Liver (tissue), 9 donors: ENCODE measurements around the gene TLN1. TPM values are rescaled to one million over a fixed set of nuclear protein-coding genes. Genes with fewer than 3 reads are reported as not detected.

Experiments used
- DNase-seq: peaks from one replicate; pipeline ENCODE4 v3.0.0-alpha.2; 2017; ENCODE audit warnings: low spot score
- H3K27ac ChIP-seq, 2 donors: one replicate each; pipeline ENCODE4 v1.7.0; 2013; ENCODE audit warnings: inconsistent platforms in 2 of 2, low read length in 2 of 2, control low read depth in 1 of 2, low read depth in 1 of 2, mild to moderate bottlenecking in 1 of 2
- H3K27me3 ChIP-seq, 4 donors: one replicate each; pipeline versions ENCODE4 v1.6.1 to v1.7.0; 2013; ENCODE audit warnings: low read length in 3 of 4, inconsistent platforms in 1 of 4, mild to moderate bottlenecking in 1 of 4, moderate library complexity in 1 of 4; ENCODE audit not compliant: control insufficient read depth in 4 of 4, insufficient read depth in 4 of 4
- H3K36me3 ChIP-seq, 4 donors: one replicate each; pipeline versions ENCODE4 v1.6.1 to v1.7.0; 2013; ENCODE audit warnings: low read length in 3 of 4, mild to moderate bottlenecking in 3 of 4, low read depth in 1 of 4, moderate library complexity in 1 of 4; ENCODE audit not compliant: control insufficient read depth in 4 of 4, insufficient read depth in 3 of 4
- H3K4me1 ChIP-seq, 4 donors: one replicate each; pipeline versions ENCODE4 v1.6.1 to v1.7.0; 2013; ENCODE audit warnings: low read length in 3 of 4, mild to moderate bottlenecking in 3 of 4, moderate library complexity in 1 of 4; ENCODE audit not compliant: control insufficient read depth in 4 of 4, insufficient read depth in 4 of 4
- H3K4me3 ChIP-seq, 3 donors: one replicate each; pipeline versions ENCODE4 v1.6.1 to v1.7.0; 2013; ENCODE audit warnings: low read length in 3 of 3, control low read depth in 1 of 3, low read depth in 1 of 3, mild to moderate bottlenecking in 1 of 3
- H3K9ac ChIP-seq, 2 donors: one replicate each; pipeline ENCODE4 v1.7.0; 2013; ENCODE audit warnings: low read length in 2 of 2, mild to moderate bottlenecking in 2 of 2, moderate library complexity in 2 of 2, control low read depth in 1 of 2, low read depth in 1 of 2
- H3K9me3 ChIP-seq, 4 donors: one replicate each; pipeline versions ENCODE4 v1.6.1 to v1.7.0; 2013; ENCODE audit warnings: low read length in 3 of 4; ENCODE audit not compliant: control insufficient read depth in 4 of 4
- ATF3 ChIP-seq: IDR thresholded peaks from 2 replicates; pipeline ENCODE4 v1.6.1; 2016; ENCODE audit warnings: antibody characterized with exemption
- CTCF ChIP-seq: fragments of 150-350 bp; IDR thresholded peaks from 2 replicates; pipeline ENCODE4 v1.5.1; 2017; ENCODE audit warnings: improper control_type of control experiment, low read depth, low read length; ENCODE audit not compliant: missing input control
- EGR1 ChIP-seq, 2 donors: IDR thresholded peaks; 2 replicates each; pipeline ENCODE4 v1.6.1; 2016 to 2018; ENCODE audit warnings: antibody characterized with exemption in 2 of 2, low read depth in 2 of 2
- FOXA1 ChIP-seq: IDR thresholded peaks from 2 replicates; pipeline ENCODE4 v1.6.1; 2016; ENCODE audit warnings: antibody characterized with exemption
- GABPA ChIP-seq, 2 donors: IDR thresholded peaks in 1 of 2; conservative IDR thresholded peaks in 1 of 2; 2 replicates each; pipeline ENCODE4 v1.6.1; 2016; ENCODE audit warnings: antibody characterized with exemption in 2 of 2, mild to moderate bottlenecking in 1 of 2, moderate library complexity in 1 of 2
- HNF4A ChIP-seq, 2 donors: conservative IDR thresholded peaks; 2 replicates each; pipeline ENCODE4 v1.6.1; 2016; ENCODE audit warnings: antibody characterized with exemption in 2 of 2, mild to moderate bottlenecking in 2 of 2
- HNF4G ChIP-seq: IDR thresholded peaks from 2 replicates; pipeline ENCODE4 v1.6.1; 2016; ENCODE audit warnings: antibody characterized with exemption
- JUND ChIP-seq, 2 donors: IDR thresholded peaks; 2 replicates each; pipeline ENCODE4 v1.6.1; 2016; ENCODE audit warnings: antibody characterized with exemption in 2 of 2
- MAX ChIP-seq: IDR thresholded peaks from 2 replicates; pipeline ENCODE4 v1.6.1; 2016; ENCODE audit warnings: antibody characterized with exemption
- NR2F2 ChIP-seq: IDR thresholded peaks from 2 replicates; pipeline ENCODE4 v1.6.1; 2016; ENCODE audit warnings: antibody characterized with exemption
- REST ChIP-seq: IDR thresholded peaks from 2 replicates; pipeline ENCODE4 v1.6.1; 2016; ENCODE audit warnings: antibody characterized with exemption, mild to moderate bottlenecking
- RXRA ChIP-seq, 2 donors: IDR thresholded peaks; 2 replicates each; pipeline ENCODE4 v1.6.1; 2017 to 2018; ENCODE audit warnings: antibody characterized with exemption in 2 of 2, mild to moderate bottlenecking in 1 of 2
- YY1 ChIP-seq: IDR thresholded peaks from 2 replicates; pipeline ENCODE4 v1.6.1; 2016; ENCODE audit warnings: antibody characterized with exemption, mild to moderate bottlenecking
- ZBTB33 ChIP-seq: IDR thresholded peaks from 2 replicates; pipeline ENCODE4 v1.6.1; 2016; ENCODE audit warnings: antibody characterized with exemption
- WGBS: extraction: QIAGEN DNeasy Blood & Tissue Kit; methylation state at CpG from one replicate; pipeline ENCODE4 v1.1.7; 2013; 5-methylcytosine and 5-hydroxymethylcytosine counted together
- polyA plus RNA-seq, 2 donors: library from polyadenylated mRNA; stranded (reverse) in 1 of 2; unstranded in 1 of 2; fragments of 200-250 nt in 1 of 2; fragments of >200 nt in 1 of 2; fragmentation: Nextera tagmentation in 1 of 2; extraction: Ambion mirVana in 1 of 2; gene quantifications; one replicate each; pipeline versions ENCODE4 v1.2.1 to v1.2.3, GENCODE V29; 2013 to 2015
- total RNA-seq, 2 donors: library from RNA; depleted of rRNA; stranded (reverse); fragments of >200 nt; gene quantifications; one replicate each; pipeline ENCODE4 v1.2.3, GENCODE V29; 2014
- donor health status: healthy.
- donor health status: healthy.
- donor health status: healthy.
- donor health status: healthy.
- donor health status: healthy.

The TLN1 gene
- total and polyA plus RNA-seq, 4 donors: 24.5 to 184 (median 125) TPM

- Histone ChIP-seq H3K27me3 (no peaks in the 10 kb centered on the region), H3K27ac (peak overlapping the region; percentile 77 to 81), H3K9me3 (no peaks in the 10 kb centered on the region), H3K4me1 (peaks cover 0 to 10% (median 5%) of the 10 kb centered on the region in 4 donors), H3K36me3 (peaks cover 0 to 4% (median 2%) of the 10 kb centered on the region in 4 donors), H3K9ac (peak overlapping the region in 1 of 2 donors; percentile 47), H3K4me3 (peak overlapping the region in 2 of 3 donors; percentile 77 to 85)
- WGBS: 51% methylated on average over 10 of the region's 10 CpGs
- TF ChIP-seq REST (no peak), JUND (IDR thresholded peaks at IDR 0.05) (no peak), ZBTB33 (no peak), MAX (no peak), HNF4A (conservative IDR thresholded peaks at IDR 0.05) (no peak), YY1 (no peak), GABPA (IDR thresholded peaks at IDR 0.05 in 1 of 2, conservative IDR thresholded peaks at IDR 0.05 in 1 of 2) (no peak), FOXA1 (no peak), CTCF (no peak), EGR1 (IDR thresholded peaks at IDR 0.05; ENCODE audit: low read depth in 2 of 2) (no peak), ATF3 (no peak), NR2F2 (no peak), RXRA (IDR thresholded peaks at IDR 0.05) (no peak), HNF4G (no peak)
- no peak for DNase-seq
Measured at GRCh38 chr9:35691334-35691650, 40.7 kb downstream of the TLN1 start.

GRCh38 chr9:35690614-35691333 lies 41.2 kb downstream of the TLN1 start:
- Histone ChIP-seq H3K36me3 (peaks cover 0 to 3% (median 1%) of the 10 kb centered on the region in 4 donors), H3K9ac (peak overlapping the region in 1 of 2 donors; percentile 47), H3K4me1 (peaks cover 0 to 10% (median 5%) of the 10 kb centered on the region in 4 donors), H3K4me3 (peak overlapping the region; percentile 59 to 85 (median 77)), H3K9me3 (no peaks in the 10 kb centered on the region), H3K27me3 (no peaks in the 10 kb centered on the region), H3K27ac (peak overlapping the region; percentile 77 to 81)
- peak in 1 of 2 donors; percentile 5 for TF ChIP-seq RXRA (IDR thresholded peaks at IDR 0.05)
- no peak for TF ChIP-seq REST
- 2% methylated on average over 61 of the region's 61 CpGs for WGBS
- no peak for DNase-seq
